Neural cell (in vitro differentiated cells): ENCODE data around the gene ARID1B. TPM values are rescaled to one million over a fixed set of nuclear protein-coding genes. Genes with fewer than 3 reads are reported as not detected.

Experiments used
- H2AFZ ChIP-seq: fragments of 200-600, 300-800 bp; sonication (generic), shearing (Covaris generic); 2 replicates; pipeline ENCODE4 v1.6.0; 2014; ENCODE audit warnings: low read depth, mild to moderate bottlenecking, antibody characterized with exemption, low read length, moderate library complexity
- H3F3A ChIP-seq: fragments of 200-600 bp; shearing (Covaris generic); 2 replicates; pipeline ENCODE4 v1.6.1; 2016; ENCODE audit warnings: mild to moderate bottlenecking, moderate library complexity, mixed read lengths, antibody characterized with exemption, low read length; ENCODE audit not compliant: insufficient read depth, poor library complexity, severe bottlenecking
- H3K27ac ChIP-seq: fragments of 200-600, 300-800 bp; sonication (generic), shearing (Covaris generic); 2 replicates; pipeline ENCODE4 v1.5.1; 2014; ENCODE audit warnings: mild to moderate bottlenecking, low read length, moderate library complexity
- H3K27me3 ChIP-seq: fragments of 300-800, 200-600 bp; sonication (generic), shearing (Covaris generic); 2 replicates; pipeline ENCODE4 v1.6.0; 2014; ENCODE audit warnings: mild to moderate bottlenecking, low read depth, low read length, moderate library complexity; ENCODE audit not compliant: insufficient read depth
- H3K36me3 ChIP-seq: fragments of 300-800, 200-600 bp; sonication (generic), shearing (Covaris generic); 2 replicates; pipeline ENCODE4 v1.5.1; 2014; ENCODE audit warnings: mild to moderate bottlenecking, antibody characterized with exemption, low read length, moderate library complexity; ENCODE audit not compliant: insufficient read depth
- H3K4me2 ChIP-seq: fragments of 300-800, 200-600 bp; sonication (generic), shearing (Covaris generic); 2 replicates; pipeline ENCODE4 v1.6.0; 2014; ENCODE audit warnings: mild to moderate bottlenecking, low read length
- H3K4me3 ChIP-seq: fragments of 300-800, 200-600 bp; sonication (generic), shearing (Covaris generic); 2 replicates; pipeline ENCODE4 v1.5.1; 2014; ENCODE audit warnings: mild to moderate bottlenecking, low read length, moderate library complexity
- H3K79me2 ChIP-seq: fragments of 200-600 bp; shearing (Covaris generic); replicated peaks from 2 replicates; pipeline ENCODE4 v1.6.0; 2014; ENCODE audit warnings: mild to moderate bottlenecking, low read length, moderate library complexity; ENCODE audit not compliant: insufficient read depth
- H3K9ac ChIP-seq: fragments of 300-800, 200-600 bp; sonication (generic), shearing (Covaris generic); 2 replicates; pipeline ENCODE4 v1.6.1; 2016; ENCODE audit warnings: mild to moderate bottlenecking, low read length, mixed read lengths
- H3K9me2 ChIP-seq: fragments of 200-600 bp; shearing (Covaris generic); 2 replicates; pipeline ENCODE4 v1.6.1; 2016; ENCODE audit warnings: mild to moderate bottlenecking, low read length, mixed read lengths; ENCODE audit not compliant: insufficient read depth
- H3K9me3 ChIP-seq: fragments of 200-600, 300-800 bp; sonication (generic), shearing (Covaris generic); 2 replicates; pipeline ENCODE4 v1.6.1; 2016; ENCODE audit warnings: mild to moderate bottlenecking, mixed run types, low read length, moderate library complexity, mixed read lengths
- H4K20me1 ChIP-seq: fragments of 200-600 bp; shearing (Covaris generic); 2 replicates; pipeline ENCODE4 v1.6.1; 2016; ENCODE audit warnings: mild to moderate bottlenecking, mixed run types; ENCODE audit not compliant: insufficient read depth
- EP300 ChIP-seq: fragments of 450-650 bp; conservative IDR thresholded peaks from 2 replicates; pipeline ENCODE4 v1.6.1; 2014; ENCODE audit warnings: antibody characterized with exemption, mild to moderate bottlenecking, moderate library complexity; ENCODE audit not compliant: poor library complexity, severe bottlenecking
- EZH2 ChIP-seq: fragments of 200-600, 300-800 bp; shearing (Covaris generic), sonication (generic); IDR thresholded peaks from 2 replicates; pipeline ENCODE4 v1.6.1; 2014; ENCODE audit warnings: antibody characterized with exemption, low read length, borderline replicate concordance, mild to moderate bottlenecking; ENCODE audit not compliant: insufficient read depth, poor library complexity, severe bottlenecking
- MXI1 ChIP-seq: fragments of 450-650 bp; conservative IDR thresholded peaks from 2 replicates; pipeline ENCODE4 v1.6.1; 2014; ENCODE audit warnings: antibody characterized with exemption, mild to moderate bottlenecking; ENCODE audit not compliant: poor library complexity, severe bottlenecking
- POLR2AphosphoS5 ChIP-seq: IDR thresholded peaks from 2 replicates; pipeline ENCODE4 v1.6.1; 2012
- RAD21 ChIP-seq: fragments of 450-650 bp; conservative IDR thresholded peaks from 2 replicates; pipeline ENCODE4 v1.6.1; 2014; ENCODE audit warnings: antibody characterized with exemption, mild to moderate bottlenecking, moderate library complexity
- SMC3 ChIP-seq: fragments of 450-650 bp; conservative IDR thresholded peaks from 2 replicates; pipeline ENCODE4 v1.6.1; 2014; ENCODE audit warnings: antibody characterized with exemption, mild to moderate bottlenecking, moderate library complexity; ENCODE audit not compliant: poor library complexity
- TAF1 ChIP-seq: IDR thresholded peaks from 2 replicates; pipeline ENCODE4 v1.6.1; 2012; ENCODE audit warnings: low read depth
- polyA plus RNA-seq: library from polyadenylated mRNA; depleted of rRNA; stranded (reverse); fragments of >200 nt; gene quantifications from 2 replicates; pipeline ENCODE4 v1.2.3, GENCODE V29; 2014
- TF ChIP-seq, protein P1 (sequence below): IDR thresholded peaks from 2 replicates; pipeline ENCODE4 v1.6.1; 2012; ENCODE audit warnings: borderline replicate concordance
- TF ChIP-seq, protein P2 (sequence below): fragments of 450-650 bp; IDR thresholded peaks from 2 replicates; pipeline ENCODE4 v1.5.1; 2014; ENCODE audit warnings: antibody characterized with exemption, mild to moderate bottlenecking, moderate library complexity; ENCODE audit not compliant: poor library complexity, severe bottlenecking

ARID1B gene
- polyA plus RNA-seq, 1 donor from 2014 or later = 35.0 TPM

DNA sequence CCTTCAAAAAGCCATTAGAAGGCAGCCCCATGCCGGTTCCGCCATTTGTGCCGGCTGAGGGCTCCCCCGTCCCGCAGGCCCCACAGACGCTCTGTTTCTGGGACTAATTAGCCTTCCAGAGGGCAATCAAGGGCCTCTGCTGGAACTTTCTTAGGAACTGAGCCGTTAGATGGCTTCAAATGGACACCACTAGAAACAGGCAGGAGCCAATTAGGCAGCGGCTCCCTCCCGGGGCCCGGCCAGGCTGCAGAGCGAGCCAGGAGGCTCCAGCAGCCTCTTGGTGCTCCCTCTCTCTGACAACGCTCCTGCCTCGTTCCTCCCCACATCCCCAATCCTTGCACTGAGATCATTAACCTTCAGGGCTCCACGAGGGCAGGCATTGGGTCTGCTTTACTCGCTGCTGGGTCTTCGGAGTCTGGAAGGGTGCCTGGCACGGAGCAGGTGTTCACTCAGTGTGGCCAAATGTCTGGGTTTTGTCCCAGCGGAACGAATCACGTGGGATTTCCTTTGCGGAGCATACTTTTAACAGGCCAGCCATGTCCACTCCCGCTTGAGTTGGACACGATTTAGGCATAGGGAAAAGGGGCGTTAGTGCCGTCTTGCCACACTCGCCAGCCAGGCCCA is 447.9 kb downstream of the ARID1B start:
- Histone ChIP-seq H3K4me2 (no peak overlapping the region), H3K9ac (no peak overlapping the region), H3K79me2 (no peaks in the 10 kb centered on the region), H3F3A (no peaks in the 10 kb centered on the region), H2AFZ (no peak overlapping the region), H3K9me2 (no peaks in the 10 kb centered on the region), H3K27me3 (no peaks in the 10 kb centered on the region), H3K36me3 (no peaks in the 10 kb centered on the region), H3K9me3 (no peaks in the 10 kb centered on the region), H4K20me1 (no peaks in the 10 kb centered on the region), H3K4me3 (no peak overlapping the region), H3K27ac (peak overlapping the region; percentile 9)
- no peak for TF ChIP-seq RAD21
- TF ChIP-seq TAF1 = no peak
- TF ChIP-seq EZH2 = no peak
- TF ChIP-seq EP300 = peak; percentile 20

DNA sequence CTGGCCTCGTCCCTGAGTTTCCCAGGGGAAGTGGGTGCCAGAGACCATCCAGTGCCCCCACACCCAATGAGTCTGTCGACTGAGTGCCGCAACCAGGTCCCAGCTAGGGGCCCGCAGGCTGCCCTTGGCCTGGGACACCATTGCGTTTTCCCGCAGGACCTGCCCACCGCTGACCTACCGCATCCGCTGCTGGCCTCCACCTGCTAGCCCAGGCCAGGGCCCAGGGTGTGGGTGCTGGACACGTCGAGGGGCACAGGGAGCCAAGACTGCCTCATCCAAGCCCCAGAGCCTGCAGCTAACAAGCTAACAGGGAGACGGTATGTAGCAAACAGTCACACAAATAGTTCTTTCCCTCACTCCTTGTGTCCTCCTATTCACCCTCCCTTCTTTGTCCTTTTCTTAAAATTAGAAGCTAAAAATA is 448.4 kb downstream of the ARID1B start:
- Histone ChIP-seq H4K20me1 (no peaks in the 10 kb centered on the region), H2AFZ (no peak overlapping the region), H3K27me3 (no peaks in the 10 kb centered on the region), H3K9me3 (no peaks in the 10 kb centered on the region), H3K79me2 (no peaks in the 10 kb centered on the region), H3K4me2 (no peak overlapping the region), H3F3A (no peaks in the 10 kb centered on the region), H3K27ac (no peak overlapping the region), H3K36me3 (no peaks in the 10 kb centered on the region), H3K4me3 (no peak overlapping the region), H3K9me2 (no peaks in the 10 kb centered on the region), H3K9ac (no peak overlapping the region)
- TF ChIP-seq RAD21 (no peak), SMC3 (no peak), MXI1 (no peak), TAF1 (no peak), EP300 (no peak), EZH2 (no peak), POLR2AphosphoS5 (no peak)
- TF ChIP-seq, protein P1, sequence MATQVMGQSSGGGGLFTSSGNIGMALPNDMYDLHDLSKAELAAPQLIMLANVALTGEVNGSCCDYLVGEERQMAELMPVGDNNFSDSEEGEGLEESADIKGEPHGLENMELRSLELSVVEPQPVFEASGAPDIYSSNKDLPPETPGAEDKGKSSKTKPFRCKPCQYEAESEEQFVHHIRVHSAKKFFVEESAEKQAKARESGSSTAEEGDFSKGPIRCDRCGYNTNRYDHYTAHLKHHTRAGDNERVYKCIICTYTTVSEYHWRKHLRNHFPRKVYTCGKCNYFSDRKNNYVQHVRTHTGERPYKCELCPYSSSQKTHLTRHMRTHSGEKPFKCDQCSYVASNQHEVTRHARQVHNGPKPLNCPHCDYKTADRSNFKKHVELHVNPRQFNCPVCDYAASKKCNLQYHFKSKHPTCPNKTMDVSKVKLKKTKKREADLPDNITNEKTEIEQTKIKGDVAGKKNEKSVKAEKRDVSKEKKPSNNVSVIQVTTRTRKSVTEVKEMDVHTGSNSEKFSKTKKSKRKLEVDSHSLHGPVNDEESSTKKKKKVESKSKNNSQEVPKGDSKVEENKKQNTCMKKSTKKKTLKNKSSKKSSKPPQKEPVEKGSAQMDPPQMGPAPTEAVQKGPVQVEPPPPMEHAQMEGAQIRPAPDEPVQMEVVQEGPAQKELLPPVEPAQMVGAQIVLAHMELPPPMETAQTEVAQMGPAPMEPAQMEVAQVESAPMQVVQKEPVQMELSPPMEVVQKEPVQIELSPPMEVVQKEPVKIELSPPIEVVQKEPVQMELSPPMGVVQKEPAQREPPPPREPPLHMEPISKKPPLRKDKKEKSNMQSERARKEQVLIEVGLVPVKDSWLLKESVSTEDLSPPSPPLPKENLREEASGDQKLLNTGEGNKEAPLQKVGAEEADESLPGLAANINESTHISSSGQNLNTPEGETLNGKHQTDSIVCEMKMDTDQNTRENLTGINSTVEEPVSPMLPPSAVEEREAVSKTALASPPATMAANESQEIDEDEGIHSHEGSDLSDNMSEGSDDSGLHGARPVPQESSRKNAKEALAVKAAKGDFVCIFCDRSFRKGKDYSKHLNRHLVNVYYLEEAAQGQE = no peak
- TF ChIP-seq, protein P2, sequence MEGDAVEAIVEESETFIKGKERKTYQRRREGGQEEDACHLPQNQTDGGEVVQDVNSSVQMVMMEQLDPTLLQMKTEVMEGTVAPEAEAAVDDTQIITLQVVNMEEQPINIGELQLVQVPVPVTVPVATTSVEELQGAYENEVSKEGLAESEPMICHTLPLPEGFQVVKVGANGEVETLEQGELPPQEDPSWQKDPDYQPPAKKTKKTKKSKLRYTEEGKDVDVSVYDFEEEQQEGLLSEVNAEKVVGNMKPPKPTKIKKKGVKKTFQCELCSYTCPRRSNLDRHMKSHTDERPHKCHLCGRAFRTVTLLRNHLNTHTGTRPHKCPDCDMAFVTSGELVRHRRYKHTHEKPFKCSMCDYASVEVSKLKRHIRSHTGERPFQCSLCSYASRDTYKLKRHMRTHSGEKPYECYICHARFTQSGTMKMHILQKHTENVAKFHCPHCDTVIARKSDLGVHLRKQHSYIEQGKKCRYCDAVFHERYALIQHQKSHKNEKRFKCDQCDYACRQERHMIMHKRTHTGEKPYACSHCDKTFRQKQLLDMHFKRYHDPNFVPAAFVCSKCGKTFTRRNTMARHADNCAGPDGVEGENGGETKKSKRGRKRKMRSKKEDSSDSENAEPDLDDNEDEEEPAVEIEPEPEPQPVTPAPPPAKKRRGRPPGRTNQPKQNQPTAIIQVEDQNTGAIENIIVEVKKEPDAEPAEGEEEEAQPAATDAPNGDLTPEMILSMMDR = no peak
